HPDE6-E6E7 (cell line): ENCODE data around the gene THOC6.
A peak's percentile ranks its signal among the peaks of the same experiment; 100 is the strongest.

ENCODE experiments used
- DNase-seq: peaks from one replicate; pipeline ENCODE4 v3.0.0; 2011; ENCODE audit warnings: missing footprints; ENCODE audit errors: extremely low spot score

THOC6 gene

GRCh38 chr16:2991566-2992261, 32.1 kb upstream of the THOC6 start:
- no peak for DNase-seq

- peak; percentile 72 for DNase-seq
Measured at GRCh38 chr16:2992383-2993081, 31.3 kb upstream of the THOC6 start.

GRCh38 chr16:2996298-2996697, 27.5 kb upstream of the THOC6 start:
- no peak for DNase-seq

- DNase-seq = no peak
Measured at GRCh38 chr16:2999929-3000328, 23.9 kb upstream of the THOC6 start.

GRCh38 chr16:3000540-3000939, 23.3 kb upstream of the THOC6 start:
- no peak for DNase-seq

GRCh38 chr16:3001316-3001715, 22.5 kb upstream of the THOC6 start:
- DNase-seq = no peak

- peak; percentile 98 for DNase-seq
Measured at GRCh38 chr16:3003582-3004270, 20.1 kb upstream of the THOC6 start.

- DNase-seq = no peak
Measured at GRCh38 chr16:3004319-3004718, 19.5 kb upstream of the THOC6 start.

GRCh38 chr16:3004781-3005284, 19.0 kb upstream of the THOC6 start:
- DNase-seq = no peak

GRCh38 chr16:3007059-3007956, 16.5 kb upstream of the THOC6 start:
- DNase-seq = no peak

- DNase-seq = no peak
Measured at GRCh38 chr16:3007957-3008689, 15.7 kb upstream of the THOC6 start.

GRCh38 chr16:3008690-3009037, 15.2 kb upstream of the THOC6 start:
- DNase-seq = no peak

- no peak for DNase-seq
Measured at GRCh38 chr16:3009568-3010390, 14.1 kb upstream of the THOC6 start.

GRCh38 chr16:3010510-3010909, 13.3 kb upstream of the THOC6 start:
- DNase-seq = no peak

GRCh38 chr16:3012246-3012645, 11.6 kb upstream of the THOC6 start:
- DNase-seq = no peak

- no peak for DNase-seq
Measured at GRCh38 chr16:3012828-3013420, 10.9 kb upstream of the THOC6 start, which contains the start of gene CLDN9. TSS of gene CLDN9 (plus strand) at chr16:3012923. CDS start at chr16:3013363, 440 bp downstream.

GRCh38 chr16:3013491-3013951, 10.3 kb upstream of the THOC6 start:
- DNase-seq = no peak

GRCh38 chr16:3013998-3014690, 9.7 kb upstream of the THOC6 start:
- DNase-seq = no peak

- no peak for DNase-seq
Measured at GRCh38 chr16:3014971-3015370, 8.9 kb upstream of the THOC6 start.
